Rectal smooth muscle tissue (tissue), 1 donor: ENCODE data around the gene WFIKKN1.

Source experiments
- H3K27ac ChIP-seq: one replicate; pipeline ENCODE4 v1.7.0; 2013; ENCODE audit warnings: low read depth, low read length, inconsistent platforms
- H3K27me3 ChIP-seq: one replicate; pipeline ENCODE4 v1.7.0; 2013; ENCODE audit warnings: low read length; ENCODE audit not compliant: control insufficient read depth, insufficient read depth
- H3K36me3 ChIP-seq: one replicate; pipeline ENCODE4 v1.7.0; 2013; ENCODE audit warnings: low read length; ENCODE audit not compliant: control insufficient read depth, insufficient read depth
- H3K4me1 ChIP-seq: one replicate; pipeline ENCODE4 v1.7.0; 2013; ENCODE audit warnings: low read length; ENCODE audit not compliant: control insufficient read depth, insufficient read depth
- H3K4me3 ChIP-seq: one replicate; pipeline ENCODE4 v1.7.0; 2013; ENCODE audit warnings: low read length
- H3K9ac ChIP-seq: one replicate; pipeline ENCODE4 v1.7.0; 2013; ENCODE audit warnings: low read length

WFIKKN1 gene

GRCh38 chr16:647173-647902, 16.6 kb downstream of the WFIKKN1 start:
- H3K27me3 ChIP-seq = no peaks in the 10 kb centered on the region
- H3K4me1 ChIP-seq = peaks cover 14% of the 10 kb centered on the region
- H3K9ac ChIP-seq = no peak overlapping the region
- H3K4me3 ChIP-seq = peak overlapping the region; percentile 6
- H3K27ac ChIP-seq = no peak overlapping the region
- H3K36me3 ChIP-seq = no peaks in the 10 kb centered on the region

DNA sequence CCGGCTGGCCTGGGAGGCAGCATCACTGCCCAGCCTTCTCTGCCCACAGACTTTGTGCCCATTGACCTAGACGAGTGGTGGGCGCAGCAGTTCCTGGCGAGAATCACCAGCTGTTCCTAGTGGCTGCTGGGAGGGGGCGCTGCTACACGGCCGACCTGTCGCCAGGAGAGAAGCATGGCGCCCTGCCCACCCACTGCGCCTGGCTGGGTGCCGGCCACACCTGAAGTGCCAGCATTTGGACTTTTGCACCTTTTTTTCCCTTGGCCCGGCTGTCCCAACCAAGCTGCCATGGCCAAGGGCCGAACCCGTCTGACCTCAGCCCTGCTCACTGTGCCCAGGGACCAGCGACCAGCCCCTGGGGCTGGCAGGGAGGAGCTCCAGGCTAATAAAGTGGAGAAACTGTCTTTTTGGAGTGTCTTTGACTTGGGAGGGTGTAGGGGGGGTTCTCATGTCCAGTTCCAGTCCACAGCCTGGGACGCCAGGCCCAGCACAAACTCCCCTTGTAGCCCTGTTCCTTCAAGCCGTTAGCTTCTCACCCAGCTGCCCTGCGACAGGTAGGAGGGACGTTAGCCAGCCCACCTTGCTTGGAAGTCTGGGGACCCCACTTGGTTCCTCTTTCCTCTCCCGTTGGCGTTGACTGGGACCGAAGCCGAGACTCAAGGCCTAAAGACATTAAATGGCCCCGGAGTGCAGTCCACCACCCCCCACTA, 17.4 kb downstream of the WFIKKN1 start:
- peak overlapping the region; percentile 87 for H3K27ac ChIP-seq
- peak overlapping the region; percentile 80 for H3K4me3 ChIP-seq
- H3K36me3 ChIP-seq = no peaks in the 10 kb centered on the region
- H3K27me3 ChIP-seq = no peaks in the 10 kb centered on the region
- peaks cover 12% of the 10 kb centered on the region for H3K4me1 ChIP-seq
- H3K9ac ChIP-seq = peak overlapping the region; percentile 86

- no peaks in the 10 kb centered on the region for H3K36me3 ChIP-seq
- no peaks in the 10 kb centered on the region for H3K27me3 ChIP-seq
- peaks cover 12% of the 10 kb centered on the region for H3K4me1 ChIP-seq
- H3K27ac ChIP-seq = peak within 1 kb of the TSS; percentile 87
- H3K4me3 ChIP-seq = peak within 1 kb of the TSS; percentile 80
- peak within 1 kb of the TSS; percentile 86 for H3K9ac ChIP-seq
Measured at GRCh38 chr16:648781-649589, 18.2 kb downstream of the WFIKKN1 start, which contains the start of gene WDR90. WDR90 (plus strand) TSS chr16:649365; CDS start chr16:649417, 52 bp downstream.

DNA sequence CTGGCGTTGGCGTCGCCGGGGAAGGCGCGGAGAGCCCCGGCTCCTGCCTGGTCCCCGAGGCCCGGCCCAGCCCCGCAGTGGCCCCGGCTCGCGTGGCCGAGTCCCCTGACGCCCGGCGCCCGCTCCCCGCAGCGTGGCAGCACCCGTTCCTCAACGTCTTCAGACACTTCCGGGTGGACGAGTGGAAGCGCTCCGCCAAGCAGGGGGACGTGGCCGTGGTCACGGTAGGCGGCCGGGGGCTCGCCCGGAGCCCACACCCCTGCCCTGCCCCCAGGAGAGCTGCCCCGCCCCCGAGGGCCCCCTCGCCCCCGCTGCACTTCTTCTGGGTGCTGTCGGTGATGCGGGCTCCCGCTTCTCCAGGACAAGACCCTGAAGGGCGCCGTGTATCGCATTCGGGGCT, 18.8 kb downstream of the WFIKKN1 start:
- Histone ChIP-seq H3K4me1 (peaks cover 12% of the 10 kb centered on the region), H3K36me3 (no peaks in the 10 kb centered on the region), H3K27me3 (no peaks in the 10 kb centered on the region), H3K27ac (no peak overlapping the region), H3K4me3 (peak overlapping the region; percentile 80), H3K9ac (no peak overlapping the region)

GRCh38 chr16:651844-652243, 21.1 kb downstream of the WFIKKN1 start:
- Histone ChIP-seq H3K4me3 (no peak overlapping the region), H3K36me3 (no peaks in the 10 kb centered on the region), H3K27me3 (no peaks in the 10 kb centered on the region), H3K9ac (no peak overlapping the region), H3K27ac (no peak overlapping the region), H3K4me1 (peaks cover 12% of the 10 kb centered on the region)

DNA sequence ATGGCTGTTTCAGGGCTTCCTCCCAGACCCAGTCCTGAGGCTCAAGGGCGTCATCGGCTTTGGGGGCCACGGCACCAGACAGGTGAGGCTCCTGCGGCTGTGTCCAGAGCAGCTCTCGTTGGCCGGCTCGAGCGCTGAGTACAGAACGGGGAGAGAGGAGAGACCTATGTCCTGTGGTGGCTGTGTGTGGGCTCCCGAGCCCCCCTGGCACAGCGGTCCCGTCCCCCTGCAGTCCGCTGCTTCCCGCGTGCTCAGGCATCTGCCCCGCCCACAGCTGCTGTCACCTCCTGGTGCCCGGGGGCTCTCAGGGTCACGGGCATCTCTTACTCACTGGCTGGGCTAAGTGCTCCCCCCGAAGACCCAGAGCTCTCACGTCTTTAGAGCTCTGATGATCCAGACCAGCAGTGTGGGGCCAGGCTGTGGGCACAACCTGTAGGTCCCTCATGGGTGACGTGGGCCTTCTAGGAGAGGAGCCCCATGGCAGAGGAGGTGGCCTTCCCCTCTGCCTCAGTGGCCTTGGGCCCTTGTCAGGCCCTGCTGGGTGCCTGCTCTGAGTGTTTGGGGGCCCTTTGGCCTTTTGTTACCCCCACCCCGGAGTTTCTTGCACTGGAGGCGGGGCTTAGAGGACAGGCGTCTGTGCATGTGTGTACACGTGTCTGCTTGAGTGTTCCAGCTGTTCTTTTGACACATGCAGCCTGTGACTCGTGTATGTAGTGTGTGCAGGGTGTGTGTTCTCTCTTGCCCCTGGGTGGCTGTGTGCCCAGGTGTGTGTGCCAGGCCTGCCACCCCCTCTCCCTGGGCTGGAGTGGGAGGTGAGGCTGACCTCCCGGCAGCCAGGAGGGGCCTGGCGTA, 21.9 kb downstream of the WFIKKN1 start:
- H3K4me1 ChIP-seq = peaks cover 12% of the 10 kb centered on the region
- no peaks in the 10 kb centered on the region for H3K27me3 ChIP-seq
- no peak overlapping the region for H3K9ac ChIP-seq
- H3K36me3 ChIP-seq = no peaks in the 10 kb centered on the region
- no peak overlapping the region for H3K4me3 ChIP-seq
- no peak overlapping the region for H3K27ac ChIP-seq

GRCh38 chr16:654034-654433, 23.2 kb downstream of the WFIKKN1 start:
- Histone ChIP-seq H3K27ac (no peak overlapping the region), H3K36me3 (no peaks in the 10 kb centered on the region), H3K4me1 (peaks cover 3% of the 10 kb centered on the region), H3K4me3 (no peak overlapping the region), H3K27me3 (no peaks in the 10 kb centered on the region), H3K9ac (no peak overlapping the region)

GRCh38 chr16:657487-657886, 26.7 kb downstream of the WFIKKN1 start:
- H3K36me3 ChIP-seq = no peaks in the 10 kb centered on the region
- H3K27me3 ChIP-seq = no peaks in the 10 kb centered on the region
- no peak overlapping the region for H3K4me3 ChIP-seq
- no peak overlapping the region for H3K9ac ChIP-seq
- H3K27ac ChIP-seq = no peak overlapping the region
- H3K4me1 ChIP-seq = peaks cover 12% of the 10 kb centered on the region

- H3K4me1 ChIP-seq = peaks cover 12% of the 10 kb centered on the region
Measured at GRCh38 chr16:658679-659571, 28.1 kb downstream of the WFIKKN1 start.

DNA sequence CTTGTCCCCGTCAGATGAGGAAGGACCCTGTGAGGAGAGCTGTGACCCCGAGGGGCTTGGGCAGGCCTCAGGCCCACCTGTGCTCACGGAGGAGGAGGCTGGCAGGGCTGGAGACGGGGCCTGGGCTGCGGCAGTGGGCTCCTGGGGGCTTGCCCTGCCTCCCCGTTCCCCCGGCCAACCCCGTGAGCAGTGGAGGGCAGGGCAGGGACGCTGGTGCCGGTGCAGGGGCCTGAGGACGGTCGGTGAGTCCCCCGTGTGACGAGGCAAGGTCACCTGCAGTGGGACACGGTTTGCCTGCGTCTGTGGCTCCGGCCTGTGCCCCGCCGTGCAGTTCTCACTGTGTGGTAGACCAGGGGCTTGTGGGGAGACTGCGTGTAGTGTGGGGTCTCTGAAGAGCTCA, 28.8 kb downstream of the WFIKKN1 start:
- H3K4me1 ChIP-seq = peaks cover 12% of the 10 kb centered on the region
- H3K4me3 ChIP-seq = no peak overlapping the region
- no peaks in the 10 kb centered on the region for H3K36me3 ChIP-seq
- no peaks in the 10 kb centered on the region for H3K27me3 ChIP-seq
- no peak overlapping the region for H3K27ac ChIP-seq
- no peak overlapping the region for H3K9ac ChIP-seq

More at GRCh38 chr16:658679-659571, 28.1 kb downstream of the WFIKKN1 start:
- Histone ChIP-seq H3K4me3 (no peak overlapping the region), H3K9ac (no peak overlapping the region), H3K27me3 (no peaks in the 10 kb centered on the region), H3K27ac (no peak overlapping the region), H3K36me3 (no peaks in the 10 kb centered on the region)

- Histone ChIP-seq H3K4me1 (peaks cover 12% of the 10 kb centered on the region), H3K4me3 (peak overlapping the region; percentile 52), H3K36me3 (no peaks in the 10 kb centered on the region), H3K27ac (peak overlapping the region; percentile 76), H3K27me3 (no peaks in the 10 kb centered on the region), H3K9ac (no peak overlapping the region)
Measured at GRCh38 chr16:660132-660458, 29.3 kb downstream of the WFIKKN1 start.
